GM21619 (cell line): ENCODE data around the gene C2CD4B.

ENCODE experiments used
- ATAC-seq: cut with Tn5 transposase; IDR thresholded peaks from one replicate; pipeline ENCODE4 v1.9.1; 2021; ENCODE audit not compliant: unreplicated experiment

C2CD4B gene

DNA sequence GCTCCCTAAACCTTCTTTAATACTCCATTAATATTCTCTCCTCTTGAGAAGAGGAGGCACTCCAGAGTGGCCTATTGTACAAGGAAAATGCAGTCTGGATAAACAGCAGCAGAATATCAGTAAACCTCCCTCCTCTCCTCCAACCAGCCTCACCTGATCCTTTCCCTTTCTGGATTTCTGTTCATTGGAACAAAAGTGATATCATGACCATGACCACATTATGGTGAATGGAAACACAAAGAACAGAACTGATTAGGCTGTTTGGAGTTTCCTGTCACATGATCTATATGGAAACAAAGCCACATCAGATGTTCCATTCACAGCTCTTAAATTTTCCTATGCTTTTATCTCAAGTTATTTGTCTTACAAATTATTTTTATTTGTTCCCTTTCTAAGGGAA lies 14.6 kb downstream of the C2CD4B start:
- ATAC-seq, result no peak

DNA sequence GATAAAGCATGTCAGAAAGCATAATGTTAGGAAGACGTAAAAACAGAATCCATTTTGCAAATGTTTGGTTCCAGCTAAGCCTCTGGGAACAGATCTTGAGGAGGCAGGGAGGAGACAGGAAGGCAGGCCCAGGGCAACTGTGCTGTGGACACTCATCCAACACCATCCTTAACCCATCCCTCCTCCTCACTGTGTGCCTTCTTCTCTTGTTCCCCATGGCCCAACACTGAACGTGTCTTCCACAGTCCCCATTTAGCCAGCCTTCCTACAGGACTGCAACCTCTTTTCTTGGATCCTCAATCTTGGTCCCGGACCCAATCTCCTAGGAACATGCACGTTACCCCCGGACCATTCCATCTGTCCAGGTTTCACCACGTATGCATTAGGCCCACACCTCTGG lies 15.4 kb downstream of the C2CD4B start:
- ATAC-seq, result no peak

DNA sequence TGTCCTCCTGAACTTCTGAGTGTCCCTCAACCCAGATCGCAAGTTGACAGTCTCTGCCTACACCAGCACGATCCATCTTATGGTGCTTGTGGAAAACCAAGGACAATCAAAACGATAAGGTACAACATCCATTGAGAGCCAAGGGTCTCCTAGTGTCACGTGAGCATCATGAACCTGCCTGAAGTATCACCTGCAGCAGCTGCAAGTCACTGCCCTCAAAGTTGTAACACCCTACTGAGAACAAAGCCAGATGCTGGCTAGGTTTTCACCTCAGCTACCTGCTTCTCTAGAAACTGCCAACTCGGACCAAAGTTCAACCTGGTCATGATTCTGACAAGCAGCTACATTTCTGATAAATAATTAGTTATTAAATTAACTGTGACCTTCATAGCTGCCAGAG lies 17.5 kb downstream of the C2CD4B start:
- ATAC-seq, result no peak

DNA sequence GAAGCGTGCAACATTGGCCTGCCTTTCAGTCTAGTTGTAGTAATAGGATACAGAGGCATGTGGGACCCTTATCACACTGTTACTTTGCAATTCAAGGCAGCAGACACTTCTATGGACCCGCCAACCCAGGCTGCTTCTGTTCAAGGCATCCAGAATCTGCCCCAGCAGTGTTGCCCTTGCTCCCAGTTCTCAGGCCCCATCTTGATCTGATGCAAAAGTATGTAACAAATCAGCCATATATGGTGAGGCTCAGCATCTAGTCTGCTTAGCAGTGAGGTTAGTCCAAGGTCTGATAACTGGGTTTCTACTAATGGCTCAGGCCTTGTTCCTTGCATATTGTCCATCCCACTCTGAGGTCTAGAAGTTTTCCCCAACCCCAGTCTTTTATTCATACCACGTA lies 17.9 kb downstream of the C2CD4B start:
- no peak for ATAC-seq

DNA sequence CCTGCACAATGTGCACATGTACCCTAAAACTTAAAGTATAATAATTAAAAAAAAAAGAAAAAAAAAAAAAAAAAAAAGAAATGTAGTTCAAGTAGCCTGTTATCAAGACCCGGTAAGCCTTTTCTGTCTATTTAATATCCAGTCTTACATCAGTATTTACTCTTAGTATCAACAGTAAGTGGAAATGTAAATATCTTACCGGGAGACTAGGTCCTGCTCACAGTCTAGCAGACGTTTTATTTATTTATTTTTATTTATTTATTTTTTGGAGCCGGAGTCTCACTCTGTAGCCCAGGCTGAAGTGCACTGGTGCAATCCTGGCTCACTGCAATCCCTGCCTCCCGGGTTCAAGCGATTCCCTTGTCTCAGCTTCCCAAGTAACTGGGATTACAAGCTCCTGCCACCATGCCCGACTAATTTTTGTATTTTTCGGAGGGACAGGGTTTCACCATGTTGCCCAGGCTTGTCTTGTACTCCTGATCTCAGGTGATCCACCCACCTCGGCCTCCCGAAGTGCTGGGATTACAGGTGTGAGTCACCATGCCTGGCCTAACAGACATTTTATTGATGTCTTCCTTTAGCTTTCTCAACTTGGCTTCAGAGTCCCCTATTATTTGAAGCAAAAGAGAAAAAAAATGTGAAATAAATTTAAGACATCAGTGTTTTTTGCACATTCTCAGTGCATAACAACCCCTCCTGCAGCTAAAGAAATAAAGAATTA lies 19.9 kb downstream of the C2CD4B start:
- no peak for ATAC-seq

DNA sequence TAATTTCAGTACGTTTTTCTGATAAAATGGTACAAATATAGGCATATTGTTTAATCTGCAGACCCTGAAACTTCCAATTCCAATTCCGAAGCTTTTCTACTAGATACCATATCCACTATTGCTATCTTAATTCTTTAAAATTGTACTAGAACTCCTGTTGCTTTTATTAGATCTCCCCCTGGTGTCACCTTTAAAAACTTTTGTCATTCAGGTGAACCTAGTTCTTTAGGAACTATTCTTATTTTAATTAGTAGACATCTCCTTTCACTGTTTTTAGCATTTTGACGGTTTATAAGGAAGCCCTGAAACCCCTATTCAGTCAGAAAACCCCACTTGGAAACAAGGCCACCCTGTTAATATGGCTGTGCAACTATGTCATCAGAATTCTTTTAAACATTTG lies 22.3 kb downstream of the C2CD4B start:
- ATAC-seq, result no peak

DNA sequence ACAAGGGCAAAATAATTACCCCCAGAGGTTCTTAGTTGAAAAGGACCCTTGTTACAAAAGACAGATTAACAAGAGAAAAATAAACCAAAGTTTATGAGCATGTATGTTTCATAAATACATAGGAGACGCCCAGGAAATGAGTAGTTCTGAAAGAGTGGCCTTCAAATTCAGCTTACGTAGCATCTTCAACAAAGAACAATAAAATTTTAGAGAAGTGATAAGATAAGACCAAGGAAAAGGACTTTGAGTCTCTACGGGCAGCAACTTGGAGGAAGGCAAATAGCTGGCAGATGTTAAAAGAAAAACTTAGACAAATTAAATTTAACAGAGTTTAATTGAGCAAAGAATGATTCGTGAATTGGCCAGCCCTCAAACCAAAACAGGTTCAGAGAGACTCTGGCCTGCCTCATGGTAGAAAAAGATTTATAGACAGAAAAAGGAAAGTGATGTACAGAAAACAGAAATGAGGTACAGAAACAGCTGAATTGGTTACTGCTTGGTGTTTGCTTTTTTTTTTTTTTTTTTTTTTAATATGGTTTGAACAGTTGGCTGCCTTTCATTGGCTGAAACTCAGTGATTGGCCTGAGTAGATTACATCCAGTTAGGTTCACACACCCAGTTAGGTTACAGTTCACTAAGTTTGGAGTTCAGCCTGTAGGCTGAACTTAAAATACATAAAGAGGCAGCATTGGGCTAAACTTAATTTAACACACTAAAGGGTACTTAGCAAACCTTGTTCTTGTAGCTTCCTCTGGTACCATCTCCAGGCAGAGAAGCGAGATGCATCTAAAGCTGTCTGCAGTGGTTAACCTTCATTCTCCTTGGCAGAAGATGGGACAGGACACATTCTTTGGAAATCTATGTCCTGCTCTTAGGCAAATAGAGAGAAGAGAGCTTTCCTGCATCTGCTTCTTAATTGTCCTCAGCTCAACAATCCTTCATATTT lies 23.2 kb downstream of the C2CD4B start:
- no peak for ATAC-seq

DNA sequence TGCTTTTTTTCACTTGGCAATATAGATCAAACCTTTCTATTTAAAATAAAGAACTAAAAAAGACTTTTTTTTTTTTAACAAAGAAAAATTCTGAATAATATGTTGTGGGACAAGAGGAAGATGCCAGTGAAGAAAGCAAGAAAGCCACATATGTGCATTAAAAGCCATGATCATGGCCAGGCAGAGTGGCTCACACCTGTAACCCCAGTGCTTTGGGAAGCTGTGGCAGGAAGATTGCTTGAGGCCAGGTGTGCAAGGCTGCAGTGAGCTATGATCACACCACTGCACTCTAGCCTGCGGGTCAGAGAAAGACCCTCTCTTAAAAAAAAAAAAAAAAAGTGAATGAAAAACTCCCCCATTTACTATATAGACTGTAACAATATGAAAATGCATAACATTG lies 23.9 kb downstream of the C2CD4B start:
- no peak for ATAC-seq

DNA sequence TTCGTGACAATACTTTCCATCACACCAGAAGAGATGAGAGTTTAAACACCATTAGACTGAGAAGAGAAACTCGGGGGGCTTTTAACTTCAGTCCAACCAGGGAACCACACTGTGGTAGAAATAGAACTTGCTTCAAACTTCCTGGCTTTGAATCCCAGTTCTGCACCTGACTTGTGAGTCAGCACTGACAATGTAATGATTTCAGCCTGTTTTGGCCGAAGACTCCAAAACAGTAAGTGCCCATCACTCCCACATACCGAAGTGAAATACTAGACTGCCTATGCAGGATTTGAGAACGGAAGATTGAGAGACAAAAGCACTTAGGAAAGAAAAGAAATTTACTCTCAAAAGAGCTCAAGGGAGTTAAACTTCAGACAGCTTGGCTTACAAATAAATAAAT lies 27.0 kb downstream of the C2CD4B start:
- ATAC-seq, result no peak

DNA sequence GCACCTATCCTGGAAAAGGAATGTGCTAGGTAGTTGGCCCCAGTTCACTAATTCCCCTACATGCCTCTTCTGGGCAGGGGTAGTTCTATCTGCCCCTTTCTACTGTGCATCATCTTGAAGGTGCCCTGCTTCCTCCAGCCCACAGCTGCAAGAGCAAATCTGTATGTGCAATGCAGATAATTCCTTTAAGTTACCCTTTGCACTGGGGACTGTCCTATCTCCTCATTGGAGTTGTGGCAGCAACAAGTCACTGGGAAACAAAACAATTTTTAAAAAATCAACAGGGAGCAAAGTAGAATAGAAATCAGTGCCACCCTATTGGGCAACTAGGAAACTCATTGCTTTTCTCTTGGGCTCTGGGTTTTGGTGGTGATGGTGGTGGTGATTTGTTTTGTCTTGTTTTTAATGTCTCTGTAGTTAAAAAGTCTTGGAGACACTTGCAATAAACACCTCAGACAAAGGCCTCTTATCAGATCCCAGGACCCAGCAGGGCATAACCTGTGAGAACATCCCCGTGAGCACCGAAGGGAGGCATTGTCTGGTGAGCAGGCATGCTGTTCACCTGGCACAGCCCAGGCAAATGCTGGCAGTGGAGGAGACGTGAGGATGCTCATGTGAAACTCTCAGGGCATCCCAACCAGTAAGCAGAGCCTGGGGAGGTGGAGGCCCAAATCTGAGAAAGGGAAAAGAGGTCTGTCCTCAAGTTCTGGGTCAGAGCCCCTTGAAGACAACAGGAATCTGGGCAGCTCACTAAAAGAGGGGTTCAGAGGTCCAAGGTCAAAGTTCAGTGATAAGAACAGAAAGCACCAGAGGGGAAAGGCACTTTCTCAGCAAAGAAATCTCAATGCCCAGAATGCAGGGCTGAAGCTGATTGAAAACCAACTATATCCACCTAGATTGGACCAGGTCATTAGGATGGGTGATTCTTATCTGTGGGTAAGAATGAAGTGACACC lies 27.9 kb downstream of the C2CD4B start:
- ATAC-seq, result no peak

DNA sequence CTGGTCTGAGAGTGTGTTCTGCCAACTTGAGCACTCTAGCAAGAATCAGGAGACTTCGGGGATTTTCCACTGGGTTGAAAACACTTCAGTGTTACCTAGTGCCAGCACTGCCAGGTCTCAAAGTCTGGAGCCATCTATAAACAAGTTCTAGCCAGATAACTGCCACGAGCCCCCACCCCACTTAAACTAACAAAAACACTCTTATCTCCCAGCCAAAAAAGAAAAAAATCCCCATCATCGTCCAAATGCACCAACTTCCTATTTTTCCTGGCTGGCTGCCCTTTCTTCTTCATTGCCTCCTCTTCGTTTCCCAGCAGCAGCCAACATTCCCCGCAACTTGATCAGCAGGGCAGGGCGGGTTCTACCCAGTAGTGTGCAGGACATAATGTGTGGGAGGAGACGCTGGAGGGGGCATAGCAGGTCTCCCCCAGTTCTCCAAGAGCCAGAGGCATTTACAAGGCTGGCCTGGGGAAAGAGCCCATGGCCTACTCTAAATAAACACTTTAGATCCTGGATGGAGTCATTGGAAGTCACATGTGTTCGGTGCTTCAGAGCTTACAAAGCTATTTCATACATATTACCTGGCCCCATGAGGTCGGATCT lies 29.5 kb downstream of the C2CD4B start:
- no peak for ATAC-seq

DNA sequence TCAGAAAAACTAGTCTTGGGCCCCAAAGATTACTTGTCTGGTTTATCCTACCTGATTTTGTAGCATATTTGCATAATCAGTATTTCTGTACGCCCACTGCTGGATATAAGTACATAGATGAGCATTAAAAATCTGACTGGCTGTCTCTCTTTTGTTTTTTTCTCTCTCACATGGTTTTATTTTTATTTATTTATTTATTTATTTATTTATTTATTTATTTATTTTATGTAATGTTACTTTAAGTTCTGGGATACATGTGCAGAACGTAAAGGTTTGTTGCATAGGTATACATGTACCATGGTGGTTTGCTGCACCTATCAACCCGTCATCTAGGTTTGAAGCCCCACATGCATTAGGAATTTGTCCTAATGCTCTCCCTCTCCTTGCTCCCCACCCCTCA lies 31.9 kb downstream of the C2CD4B start:
- no peak for ATAC-seq

DNA sequence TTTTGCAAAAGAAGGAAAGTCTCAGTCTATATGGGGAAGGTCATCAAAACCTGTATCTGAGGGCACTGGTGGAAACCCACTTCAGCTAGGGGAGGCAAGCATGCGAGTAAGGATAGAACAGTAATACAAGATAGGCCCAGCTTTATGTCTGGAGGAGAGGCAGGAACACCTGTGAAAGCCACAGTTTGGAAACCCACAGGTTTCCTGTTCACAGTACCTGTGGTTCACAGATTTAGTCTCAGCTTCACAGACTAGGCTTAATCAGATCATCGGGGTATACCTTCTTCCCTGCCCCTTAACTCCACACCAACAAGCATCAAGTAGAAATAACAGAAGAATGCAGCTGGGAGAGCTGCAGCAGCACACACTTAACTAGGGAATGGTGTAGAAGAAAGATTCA lies 36.2 kb downstream of the C2CD4B start:
- no peak for ATAC-seq

DNA sequence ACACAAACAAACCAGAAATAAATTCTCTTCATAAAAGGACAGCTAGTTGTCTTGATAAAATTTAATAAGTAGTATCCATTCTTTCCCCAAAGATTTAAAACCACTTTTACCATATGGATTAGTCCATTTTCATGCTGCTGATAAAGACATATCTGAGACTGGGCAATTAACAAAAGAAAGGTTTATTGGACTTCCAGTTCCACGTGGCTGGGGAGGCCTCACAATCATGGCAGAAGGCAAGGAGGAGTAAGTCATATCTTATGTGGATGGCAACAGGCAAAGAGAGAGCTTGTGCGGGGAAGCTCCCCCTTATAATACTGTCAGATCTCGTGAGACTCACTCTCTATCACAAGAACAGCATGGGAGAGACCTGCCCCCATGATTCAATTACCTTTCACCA lies 38.7 kb downstream of the C2CD4B start:
- ATAC-seq, result no peak

DNA sequence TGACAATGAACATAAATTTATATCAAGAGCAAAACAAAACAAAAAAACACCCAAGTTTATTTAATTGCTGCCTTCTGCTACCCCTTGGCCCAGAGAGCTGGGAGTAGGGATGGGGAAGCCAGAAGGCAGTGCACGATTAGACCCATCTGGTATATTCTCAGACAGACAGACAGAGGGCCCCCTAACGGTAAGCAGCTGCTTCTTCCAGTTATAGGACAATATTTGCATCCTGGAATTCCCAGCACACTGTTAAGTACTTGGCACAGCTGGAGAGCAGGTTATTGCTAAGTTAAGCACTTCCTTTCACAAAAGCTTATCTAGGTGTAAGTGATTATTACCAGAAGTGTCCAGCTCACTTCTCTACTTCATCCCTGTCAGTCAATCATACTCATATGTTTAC lies 39.3 kb downstream of the C2CD4B start:
- ATAC-seq, result no peak

DNA sequence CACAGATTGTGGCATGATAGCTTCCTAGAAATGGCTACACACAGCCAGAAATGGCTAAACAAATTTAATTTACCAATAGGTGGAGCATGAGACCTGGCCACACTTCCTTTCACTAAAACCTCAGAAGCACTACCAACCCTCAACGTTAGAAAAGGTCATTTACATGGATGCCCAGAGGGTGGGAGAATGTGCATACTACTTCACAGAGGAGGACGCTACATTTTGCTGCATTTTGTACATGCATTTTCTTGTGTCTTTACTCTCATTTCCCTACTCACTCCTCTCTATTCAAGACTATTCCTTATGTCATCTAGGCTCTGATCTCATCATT lies 40.1 kb downstream of the C2CD4B start:
- no peak for ATAC-seq

DNA sequence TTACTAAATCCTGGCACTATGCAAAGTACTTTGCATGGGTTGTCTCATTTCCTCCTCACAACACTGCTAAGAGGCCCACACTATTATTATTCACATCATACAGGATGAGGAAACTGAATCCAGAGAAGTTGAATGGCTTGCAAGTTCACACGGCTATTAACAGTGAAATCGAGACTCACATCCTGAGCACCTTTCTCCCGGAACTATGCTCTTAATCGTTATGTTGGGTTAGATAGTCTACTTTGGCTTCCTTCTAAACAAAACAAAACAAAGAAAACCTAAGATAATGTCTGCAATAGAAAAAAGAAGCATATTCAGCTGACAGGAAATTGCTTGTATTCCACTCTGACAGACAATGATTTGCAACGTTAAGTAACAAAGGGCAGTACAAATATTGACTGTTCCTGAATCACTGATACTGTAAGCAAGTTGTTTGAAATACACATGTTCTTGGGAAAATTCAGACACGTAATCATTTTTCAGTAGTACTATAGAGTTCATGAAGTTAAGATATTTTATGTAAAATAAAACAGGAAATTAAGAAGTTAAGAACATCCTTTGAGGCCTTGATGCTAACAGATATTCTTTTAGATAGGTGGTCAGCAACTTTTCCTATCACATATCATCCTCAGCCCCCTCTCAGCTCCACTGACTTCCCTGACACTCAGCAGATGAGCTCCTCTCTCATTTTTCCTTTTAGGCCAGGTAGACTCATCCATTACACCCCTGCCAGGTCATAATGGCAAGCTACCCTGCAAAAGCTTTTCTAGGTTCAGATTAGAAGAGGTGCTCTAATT lies 40.7 kb downstream of the C2CD4B start:
- no peak for ATAC-seq

DNA sequence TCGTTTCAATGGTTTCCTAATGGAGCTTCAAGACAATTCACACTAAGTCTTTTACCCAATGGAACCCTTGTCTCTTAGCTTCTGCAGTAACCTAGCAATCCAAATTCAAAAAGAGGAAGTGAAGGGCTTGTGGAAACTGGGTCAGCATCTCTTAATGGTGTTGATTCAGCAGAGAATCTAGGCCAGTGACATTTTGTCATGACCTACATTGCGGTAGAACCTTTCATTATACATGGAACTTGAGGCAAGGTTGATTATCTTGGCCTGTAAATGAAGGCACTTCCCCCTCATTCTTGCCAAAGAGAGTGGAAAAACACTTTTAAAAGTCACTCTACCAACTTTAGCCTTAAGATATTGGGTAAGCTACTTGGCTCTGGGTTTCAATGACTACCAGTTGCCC lies 42.8 kb downstream of the C2CD4B start:
- ATAC-seq, result no peak

DNA sequence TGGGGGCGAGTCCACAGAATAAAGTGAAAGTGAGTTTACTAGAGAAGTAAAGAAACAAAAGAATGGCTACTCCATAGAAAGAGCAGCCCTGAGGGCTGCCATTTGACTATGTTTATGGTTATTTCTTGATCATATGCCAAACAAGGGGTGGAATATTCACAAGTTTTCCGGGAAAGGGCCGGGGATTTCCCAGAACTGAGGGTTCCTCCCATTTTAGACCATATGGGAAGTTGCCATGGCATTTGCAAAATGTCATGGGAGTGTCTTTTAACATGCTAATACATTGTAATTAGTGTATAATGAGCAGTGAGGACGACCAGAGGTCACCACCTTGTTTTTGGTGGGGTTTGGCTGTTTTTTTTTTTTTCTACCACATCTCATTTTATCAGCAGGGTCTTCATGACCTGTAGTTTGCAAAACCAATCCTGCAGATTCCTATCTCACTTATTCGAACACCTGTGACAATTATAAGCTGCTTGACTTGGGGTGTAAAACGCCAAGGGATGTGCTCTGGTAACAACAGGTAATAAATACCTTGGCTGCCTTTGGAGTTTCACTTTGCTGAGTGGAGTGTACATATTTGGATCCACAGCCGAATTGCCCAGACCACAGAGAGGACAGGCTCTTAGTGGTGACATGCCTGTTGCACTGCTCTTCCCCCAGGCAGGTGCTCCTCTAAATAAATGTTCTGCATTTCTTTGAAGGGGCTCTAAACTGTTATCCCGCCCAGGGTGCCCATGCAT lies 43.6 kb downstream of the C2CD4B start:
- no peak for ATAC-seq

DNA sequence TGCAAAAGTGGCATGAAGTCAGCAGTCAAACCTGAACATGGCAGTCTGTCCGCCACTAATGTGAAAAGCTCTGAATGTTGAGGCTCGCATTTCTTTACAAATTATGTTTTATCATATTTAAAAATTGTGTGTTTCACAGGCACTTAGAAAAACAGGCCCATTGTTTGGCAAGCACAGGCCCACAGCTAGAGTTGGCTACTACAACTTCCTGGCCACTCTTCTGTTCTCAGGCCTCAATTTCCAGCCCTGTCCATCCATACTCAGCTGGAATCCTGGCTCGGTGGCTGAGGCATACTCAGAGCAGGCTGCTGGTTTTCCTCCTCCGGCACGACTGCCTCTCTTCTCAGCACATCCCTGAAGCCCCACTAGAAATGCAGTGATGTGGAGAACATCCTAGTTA lies 44.3 kb downstream of the C2CD4B start:
- ATAC-seq, result no peak
